HEK293T (cell line): ENCODE data around the gene PRELID3B.
A peak's percentile ranks its signal among the peaks of the same experiment; 100 is the strongest.

Experiments used
- ARNT ChIP-seq: fragments of 450-650 bp; IDR thresholded peaks from 2 replicates; pipeline ENCODE4 v1.6.1; 2017; ENCODE audit warnings: mild to moderate bottlenecking
- BHLHE40 ChIP-seq: fragments of 450-650 bp; IDR thresholded peaks from 2 replicates; pipeline ENCODE4 v1.6.1; 2016; ENCODE audit warnings: mild to moderate bottlenecking, moderate library complexity, borderline replicate concordance
- CTBP1 ChIP-seq: fragments of 450-650 bp; IDR thresholded peaks from 2 replicates; pipeline ENCODE4 v1.6.1; 2016; ENCODE audit warnings: borderline replicate concordance
- FOXA1 ChIP-seq: fragments of 450-650 bp; IDR thresholded peaks from 2 replicates; pipeline ENCODE4 v1.6.1; 2016; ENCODE audit warnings: mild to moderate bottlenecking
- FOXK2 ChIP-seq: fragments of 450-650 bp; IDR thresholded peaks from 2 replicates; pipeline ENCODE4 v1.6.1; 2016; ENCODE audit warnings: mild to moderate bottlenecking
- FOXM1 ChIP-seq: fragments of 450-650 bp; IDR thresholded peaks from 2 replicates; pipeline ENCODE4 v1.6.1; 2017; ENCODE audit warnings: mild to moderate bottlenecking, borderline replicate concordance
- HDGF ChIP-seq: fragments of 450-650 bp; IDR thresholded peaks from 2 replicates; pipeline ENCODE4 v1.6.1; 2017; ENCODE audit warnings: antibody characterized with exemption, borderline replicate concordance
- L3MBTL2 ChIP-seq: fragments of 450-650 bp; conservative IDR thresholded peaks from 2 replicates; pipeline ENCODE4 v1.6.1; 2016; ENCODE audit warnings: mild to moderate bottlenecking
- NFRKB ChIP-seq: fragments of 450-650 bp; IDR thresholded peaks from 2 replicates; pipeline ENCODE4 v1.6.1; 2016; ENCODE audit warnings: mild to moderate bottlenecking, moderate library complexity
- SP1 ChIP-seq: fragments of 450-650 bp; IDR thresholded peaks from 2 replicates; pipeline ENCODE4 v1.6.1; 2017
- SUZ12 ChIP-seq: fragments of 450-650 bp; IDR thresholded peaks from 2 replicates; pipeline ENCODE4 v1.6.1; 2016; ENCODE audit warnings: mild to moderate bottlenecking
- TARDBP ChIP-seq: fragments of 450-650 bp; IDR thresholded peaks from 2 replicates; pipeline ENCODE4 v1.6.1; 2016
- TF ChIP-seq, protein P1 (sequence below): fragments of 450-650 bp; IDR thresholded peaks from 2 replicates; pipeline ENCODE4 v1.6.1; 2016

DNA sequence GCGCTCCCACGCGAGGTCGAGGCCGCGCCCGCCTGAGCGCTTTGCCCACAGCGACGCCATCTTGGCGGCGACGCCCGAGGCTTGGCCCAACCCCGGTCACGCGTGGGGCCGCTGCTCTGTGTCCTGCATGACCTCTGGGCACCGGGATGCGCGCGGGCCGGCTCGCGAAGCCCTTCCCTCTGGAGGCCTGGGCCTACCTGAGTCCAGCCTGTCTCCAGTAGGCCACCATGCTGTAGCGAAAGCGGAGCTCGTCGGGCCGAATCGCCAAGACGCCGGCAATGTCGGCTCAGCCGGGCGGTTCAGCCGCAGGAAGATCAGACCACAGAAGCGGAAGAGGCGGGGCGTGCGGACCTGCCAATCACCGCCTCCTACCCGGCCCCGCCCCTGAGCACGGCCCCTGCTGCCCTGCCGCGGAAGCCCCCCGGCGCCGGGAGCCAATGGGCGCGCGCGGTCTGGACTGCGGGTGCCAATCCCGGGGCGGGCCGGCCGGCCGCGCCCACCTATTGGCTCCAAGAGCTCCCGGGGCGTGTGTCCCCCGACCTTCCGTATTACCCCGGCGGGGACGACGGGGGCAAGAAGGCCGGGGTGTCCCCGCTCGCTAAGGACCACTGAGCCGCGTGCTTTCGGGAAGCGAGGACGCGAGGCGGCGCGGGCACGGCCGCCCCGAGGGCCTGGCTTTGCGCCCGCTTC, 10.4 kb downstream of the PRELID3B start, which contains the start of gene ATP5F1E:
- TF ChIP-seq L3MBTL2 = peak; percentile 90
- no peak for TF ChIP-seq CTBP1
- peak; percentile 81 for TF ChIP-seq TARDBP
- no peak for TF ChIP-seq NFRKB
- TF ChIP-seq HDGF = no peak
- TF ChIP-seq BHLHE40 = no peak
- TF ChIP-seq SP1 = no peak
- no peak for TF ChIP-seq FOXM1
- TF ChIP-seq SUZ12 = no peak
- no peak for TF ChIP-seq FOXA1
- no peak for TF ChIP-seq ARNT
- TF ChIP-seq, protein P1, sequence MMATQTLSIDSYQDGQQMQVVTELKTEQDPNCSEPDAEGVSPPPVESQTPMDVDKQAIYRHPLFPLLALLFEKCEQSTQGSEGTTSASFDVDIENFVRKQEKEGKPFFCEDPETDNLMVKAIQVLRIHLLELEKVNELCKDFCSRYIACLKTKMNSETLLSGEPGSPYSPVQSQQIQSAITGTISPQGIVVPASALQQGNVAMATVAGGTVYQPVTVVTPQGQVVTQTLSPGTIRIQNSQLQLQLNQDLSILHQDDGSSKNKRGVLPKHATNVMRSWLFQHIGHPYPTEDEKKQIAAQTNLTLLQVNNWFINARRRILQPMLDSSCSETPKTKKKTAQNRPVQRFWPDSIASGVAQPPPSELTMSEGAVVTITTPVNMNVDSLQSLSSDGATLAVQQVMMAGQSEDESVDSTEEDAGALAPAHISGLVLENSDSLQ = peak; percentile 97
- TF ChIP-seq FOXK2 = no peak
